ENCODE results near the gene STRIP2. TPM values are rescaled to one million over a fixed set of nuclear protein-coding genes. Genes with fewer than 3 reads are reported as not detected.

Gene STRIP2
- total and polyA plus RNA-seq, 2 donors (not counting 1 experiment from before 2014, with no cell fraction given): 0.21 to 0.79 TPM

DNA sequence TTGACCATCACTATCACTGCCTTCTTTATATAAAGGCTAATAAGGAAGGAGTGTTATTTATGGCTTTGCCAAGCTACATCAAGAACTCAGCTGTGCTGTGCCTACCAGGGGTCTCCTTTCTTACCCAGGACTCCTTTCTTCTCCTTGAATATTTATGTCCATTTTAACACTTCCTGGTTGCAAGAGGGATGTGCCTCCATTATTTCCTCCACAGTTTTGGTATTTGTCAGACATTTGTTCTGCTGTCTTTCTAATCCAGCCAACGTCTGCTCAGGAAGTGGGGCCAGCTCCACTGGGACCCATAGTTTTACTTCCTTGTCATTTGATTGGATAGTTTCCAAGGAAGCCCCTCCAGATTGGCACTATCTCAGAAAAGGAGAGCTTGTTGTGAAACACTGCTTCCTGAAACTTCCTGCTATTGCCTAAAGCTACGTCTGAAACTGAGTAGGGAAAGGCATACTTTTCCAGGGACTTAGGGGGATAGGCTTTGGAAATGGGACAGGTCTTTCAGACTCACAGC lies 6.6 kb upstream of the STRIP2 start:
- ChIA-PET POLR2A (no interaction called here), CTCF (no interaction called here)
- Mint-ChIP-seq H3K4me1 (peaks cover under 1% of the 10 kb centered on the region), H3K27ac (no peak overlapping the region), H3K9me3 (ENCODE audit: insufficient read depth) (no peaks in the 10 kb centered on the region), H3K4me3 (no peak overlapping the region), H3K27me3 (peaks cover 8% of the 10 kb centered on the region)
- Histone ChIP-seq H3K4me3 (ENCODE audit: control extremely low read depth in 1 of 5, extremely low read depth in 1 of 5, insufficient read depth in 1 of 5, low read depth in 2 of 5, low read length in 4 of 5) (no peak overlapping the region), H3K4me2 (replicated peaks; ENCODE audit: low read depth, low read length, poor library complexity, severe bottlenecking) (no peak overlapping the region), H3K27ac (ENCODE audit: low read length in 2 of 2) (no peak overlapping the region), H3K79me2 (ENCODE audit: control insufficient read depth, insufficient read depth, low read length) (no peaks in the 10 kb centered on the region), H2AFZ (ENCODE audit: insufficient read depth, low read depth, low read length, poor library complexity, severe bottlenecking) (no peak overlapping the region), H3K9me3 (ENCODE audit: control extremely low read depth in 1 of 3, control insufficient read depth in 2 of 3, insufficient read depth in 1 of 3, low read length in 2 of 3) (no peaks in the 10 kb centered on the region), H3K9ac (ENCODE audit: low read length) (no peak overlapping the region), H3K36me3 (replicated peaks in 1 of 2; ENCODE audit: control extremely low read depth in 1 of 2, control insufficient read depth in 1 of 2, extremely low read depth in 1 of 2, insufficient read depth in 2 of 2, low read length in 1 of 2) (peaks cover 5 to 14% of the 10 kb centered on the region in 2 experiments), H3K27me3 (replicated peaks in 1 of 4; ENCODE audit: control extremely low read depth in 1 of 4, control insufficient read depth in 3 of 4, insufficient read depth in 4 of 4, low read length in 3 of 4) (peaks cover 0 to 5% (median 2%) of the 10 kb centered on the region in 4 experiments), H3K4me1 (ENCODE audit: control insufficient read depth in 2 of 2, insufficient read depth in 2 of 2, low read length in 2 of 2) (no peaks in the 10 kb centered on the region), H4K20me1 (ENCODE audit: control insufficient read depth, insufficient read depth, low read length, poor library complexity, severe bottlenecking) (no peaks in the 10 kb centered on the region)
- DNase-seq (no peak), ATAC-seq (ENCODE audit: low read depth) (no peak)
- WGBS (ENCODE audit: insufficient coverage): 0% methylated on average over 1 of the region's 2 CpGs
- intact Hi-C loops (cut with micrococcal nuclease): no loop called here
- no peak for TF ChIP-seq EZH2 (IDR thresholded peaks at IDR 0.05; ENCODE audit: borderline replicate concordance, insufficient read depth, low read depth, low read length, poor library complexity, severe bottlenecking)
- TF ChIP-seq, protein P1, sequence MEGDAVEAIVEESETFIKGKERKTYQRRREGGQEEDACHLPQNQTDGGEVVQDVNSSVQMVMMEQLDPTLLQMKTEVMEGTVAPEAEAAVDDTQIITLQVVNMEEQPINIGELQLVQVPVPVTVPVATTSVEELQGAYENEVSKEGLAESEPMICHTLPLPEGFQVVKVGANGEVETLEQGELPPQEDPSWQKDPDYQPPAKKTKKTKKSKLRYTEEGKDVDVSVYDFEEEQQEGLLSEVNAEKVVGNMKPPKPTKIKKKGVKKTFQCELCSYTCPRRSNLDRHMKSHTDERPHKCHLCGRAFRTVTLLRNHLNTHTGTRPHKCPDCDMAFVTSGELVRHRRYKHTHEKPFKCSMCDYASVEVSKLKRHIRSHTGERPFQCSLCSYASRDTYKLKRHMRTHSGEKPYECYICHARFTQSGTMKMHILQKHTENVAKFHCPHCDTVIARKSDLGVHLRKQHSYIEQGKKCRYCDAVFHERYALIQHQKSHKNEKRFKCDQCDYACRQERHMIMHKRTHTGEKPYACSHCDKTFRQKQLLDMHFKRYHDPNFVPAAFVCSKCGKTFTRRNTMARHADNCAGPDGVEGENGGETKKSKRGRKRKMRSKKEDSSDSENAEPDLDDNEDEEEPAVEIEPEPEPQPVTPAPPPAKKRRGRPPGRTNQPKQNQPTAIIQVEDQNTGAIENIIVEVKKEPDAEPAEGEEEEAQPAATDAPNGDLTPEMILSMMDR (IDR thresholded peaks at IDR 0.05): no peak

DNA sequence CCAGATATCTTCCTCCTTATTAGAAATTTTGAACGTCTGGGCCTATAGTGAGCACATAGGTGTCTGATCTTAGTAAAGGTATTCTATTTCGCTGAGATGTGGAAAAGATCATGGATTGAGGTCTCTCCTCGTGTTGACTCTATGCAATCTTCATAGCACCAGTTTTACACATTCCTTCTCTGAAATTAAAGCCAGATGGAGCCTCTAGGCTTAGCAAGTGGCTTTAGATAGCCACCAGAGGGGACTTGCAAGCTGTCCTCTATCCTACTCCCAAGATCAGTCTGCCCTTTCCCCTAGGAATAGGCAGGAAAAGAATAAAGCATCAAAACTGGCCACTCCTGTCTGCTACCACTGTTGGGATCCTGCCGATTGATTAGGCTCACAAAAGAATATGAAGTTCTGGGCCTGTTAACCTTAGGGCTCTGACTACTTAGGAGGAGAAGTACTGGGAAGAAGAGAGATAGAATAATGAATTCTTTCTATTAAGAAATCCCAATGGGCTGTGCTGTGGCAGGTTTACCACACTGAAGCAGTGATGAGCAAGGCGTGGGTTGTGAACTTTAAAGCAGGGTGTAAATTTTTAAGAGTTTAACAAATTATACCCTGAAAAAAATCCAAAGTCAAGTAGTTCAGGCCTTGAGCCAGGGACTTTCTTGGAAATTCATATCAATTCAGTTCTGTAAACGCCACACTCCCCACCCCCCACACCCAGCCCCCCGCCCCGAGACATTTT lies 2.2 kb upstream of the STRIP2 start:
- H3K27me3 ChIP-seq (replicated peaks in 1 of 4; ENCODE audit: control extremely low read depth in 1 of 4, control insufficient read depth in 3 of 4, insufficient read depth in 4 of 4, low read length in 3 of 4): peaks cover 0 to 36% (median 24%) of the 10 kb centered on the region in 4 experiments
- no peaks in the 10 kb centered on the region for H3K79me2 ChIP-seq (ENCODE audit: control insufficient read depth, insufficient read depth, low read length)
- no peak for ATAC-seq (ENCODE audit: low read depth)
- H3K4me3 Mint-ChIP-seq: peak overlapping the region; percentile 7
- no peaks in the 10 kb centered on the region for H3K9me3 Mint-ChIP-seq (ENCODE audit: insufficient read depth)
- CTCF ChIA-PET: interaction anchor here (0.7 kb wide), 1 partner anchor 65 kb away, joined by 3 read pairs; no protein-coding TSS in a partner anchor
- DNase-seq: no peak
- intact Hi-C loops (cut with micrococcal nuclease): loop anchor here (5.0 kb wide), 1 partner anchor 70 kb away; the partner anchor contains the start of gene SMKR1
- H3K4me1 Mint-ChIP-seq: peaks cover 22% of the 10 kb centered on the region
- no peak overlapping the region for H3K4me3 ChIP-seq (ENCODE audit: control extremely low read depth in 1 of 5, extremely low read depth in 1 of 5, insufficient read depth in 1 of 5, low read depth in 2 of 5, low read length in 4 of 5)
- H3K9me3 ChIP-seq (ENCODE audit: control extremely low read depth in 1 of 3, control insufficient read depth in 2 of 3, insufficient read depth in 1 of 3, low read length in 2 of 3): peaks cover 0 to 1% (median 0%) of the 10 kb centered on the region in 3 donors
- POLR2A ChIA-PET: no interaction called here
- H4K20me1 ChIP-seq (ENCODE audit: control insufficient read depth, insufficient read depth, low read length, poor library complexity, severe bottlenecking): no peaks in the 10 kb centered on the region
- no peak overlapping the region for H3K4me2 ChIP-seq (replicated peaks; ENCODE audit: low read depth, low read length, poor library complexity, severe bottlenecking)
- peaks cover 34% of the 10 kb centered on the region for H3K27me3 Mint-ChIP-seq
- peaks cover 0 to 4% of the 10 kb centered on the region in 2 experiments for H3K36me3 ChIP-seq (replicated peaks in 1 of 2; ENCODE audit: control extremely low read depth in 1 of 2, control insufficient read depth in 1 of 2, extremely low read depth in 1 of 2, insufficient read depth in 2 of 2, low read length in 1 of 2)
- TF ChIP-seq EZH2 (IDR thresholded peaks at IDR 0.05; ENCODE audit: borderline replicate concordance, insufficient read depth, low read depth, low read length, poor library complexity, severe bottlenecking): no peak
- TF ChIP-seq, protein P1 (IDR thresholded peaks at IDR 0.05): no peak
- H3K9ac ChIP-seq (ENCODE audit: low read length): no peak overlapping the region
- no peak overlapping the region for H3K27ac Mint-ChIP-seq
- H3K4me1 ChIP-seq (ENCODE audit: control insufficient read depth in 2 of 2, insufficient read depth in 2 of 2, low read length in 2 of 2): peaks cover 16 to 22% of the 10 kb centered on the region in 2 donors
- H3K27ac ChIP-seq (ENCODE audit: low read length in 2 of 2): no peak overlapping the region
- H2AFZ ChIP-seq (ENCODE audit: insufficient read depth, low read depth, low read length, poor library complexity, severe bottlenecking): no peak overlapping the region
- WGBS (ENCODE audit: insufficient coverage): 92% methylated on average over 2 of the region's 8 CpGs
